GM12875 (cell line): ENCODE results near the gene SFTPA1.
"Not testable (repeated sequence)": the region's sequence is repeated elsewhere in the genome, so short reads cannot be mapped to it uniquely, and the experiment has no call there.

Experiments used
- H3K4me3 ChIP-seq: one replicate; pipeline ENCODE4 v1.5.1; 2011; ENCODE audit warnings: low read depth, low read length, control low read depth
- TF ChIP-seq, protein P1 (sequence below): IDR thresholded peaks from 2 replicates; pipeline ENCODE4 v1.5.1; 2011; ENCODE audit warnings: low read depth, mild to moderate bottlenecking, control low read depth, inconsistent platforms, low read length, moderate library complexity, borderline replicate concordance; ENCODE audit not compliant: insufficient read depth

The SFTPA1 gene

DNA sequence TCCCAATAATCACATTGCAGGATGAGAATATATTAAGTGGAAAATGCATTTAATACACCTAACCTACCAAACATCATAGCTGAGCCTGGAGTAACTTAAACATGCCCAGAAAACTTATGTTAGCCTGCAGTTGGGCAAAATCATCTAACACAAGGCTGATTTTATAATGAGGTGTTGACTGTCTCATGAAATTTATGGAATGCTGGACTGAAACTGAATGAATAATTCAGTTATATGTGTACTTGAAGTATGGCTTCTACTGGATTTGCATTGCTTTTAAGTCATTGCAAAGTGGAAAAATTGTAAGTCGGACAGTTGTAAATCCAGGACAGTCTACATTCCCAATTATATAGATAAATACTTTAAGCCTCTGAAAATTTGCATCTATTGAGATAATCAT lies 5.4 kb downstream of the SFTPA1 start:
- no peak overlapping the region for H3K4me3 ChIP-seq
- TF ChIP-seq, protein P1, sequence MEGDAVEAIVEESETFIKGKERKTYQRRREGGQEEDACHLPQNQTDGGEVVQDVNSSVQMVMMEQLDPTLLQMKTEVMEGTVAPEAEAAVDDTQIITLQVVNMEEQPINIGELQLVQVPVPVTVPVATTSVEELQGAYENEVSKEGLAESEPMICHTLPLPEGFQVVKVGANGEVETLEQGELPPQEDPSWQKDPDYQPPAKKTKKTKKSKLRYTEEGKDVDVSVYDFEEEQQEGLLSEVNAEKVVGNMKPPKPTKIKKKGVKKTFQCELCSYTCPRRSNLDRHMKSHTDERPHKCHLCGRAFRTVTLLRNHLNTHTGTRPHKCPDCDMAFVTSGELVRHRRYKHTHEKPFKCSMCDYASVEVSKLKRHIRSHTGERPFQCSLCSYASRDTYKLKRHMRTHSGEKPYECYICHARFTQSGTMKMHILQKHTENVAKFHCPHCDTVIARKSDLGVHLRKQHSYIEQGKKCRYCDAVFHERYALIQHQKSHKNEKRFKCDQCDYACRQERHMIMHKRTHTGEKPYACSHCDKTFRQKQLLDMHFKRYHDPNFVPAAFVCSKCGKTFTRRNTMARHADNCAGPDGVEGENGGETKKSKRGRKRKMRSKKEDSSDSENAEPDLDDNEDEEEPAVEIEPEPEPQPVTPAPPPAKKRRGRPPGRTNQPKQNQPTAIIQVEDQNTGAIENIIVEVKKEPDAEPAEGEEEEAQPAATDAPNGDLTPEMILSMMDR, result no peak

DNA sequence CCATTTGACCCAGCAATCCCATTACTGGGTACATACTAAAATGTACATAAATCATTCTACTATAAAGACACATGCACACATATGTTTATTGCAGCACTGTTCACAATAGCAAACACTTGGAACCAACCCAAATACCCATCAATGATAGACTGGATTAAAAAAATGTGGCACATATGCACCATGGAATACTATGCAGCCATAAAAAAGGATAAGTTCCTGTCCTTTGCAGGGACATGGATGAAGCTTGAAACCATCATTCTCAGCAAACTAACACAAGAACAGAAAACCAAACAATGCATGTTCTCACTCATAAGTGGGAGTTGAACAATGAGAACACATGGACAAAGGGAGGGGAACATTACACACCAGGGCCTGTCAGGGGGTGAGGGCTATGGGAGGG lies 12.9 kb downstream of the SFTPA1 start:
- not testable (repeated sequence) for H3K4me3 ChIP-seq

DNA sequence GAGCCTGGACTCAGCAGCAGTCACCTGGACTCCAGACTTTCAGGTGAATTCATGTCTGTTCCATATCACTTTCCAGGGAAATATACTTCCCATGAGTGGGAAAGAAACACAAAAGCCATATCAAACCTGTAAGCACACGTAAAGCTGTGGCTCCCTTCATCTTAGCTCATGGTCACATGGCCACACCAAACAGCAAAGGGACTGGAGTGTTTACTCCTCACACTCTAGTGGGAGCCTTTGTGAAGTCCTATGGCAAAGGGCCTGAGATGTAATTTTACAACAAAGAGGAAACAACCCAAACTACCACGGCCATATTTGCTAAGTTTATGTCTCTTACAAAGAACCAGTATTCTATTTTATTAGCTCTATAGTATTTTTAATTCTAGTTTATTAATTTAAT lies 16.3 kb downstream of the SFTPA1 start:
- H3K4me3 ChIP-seq, result no peak overlapping the region
- TF ChIP-seq, protein P1, result no peak

DNA sequence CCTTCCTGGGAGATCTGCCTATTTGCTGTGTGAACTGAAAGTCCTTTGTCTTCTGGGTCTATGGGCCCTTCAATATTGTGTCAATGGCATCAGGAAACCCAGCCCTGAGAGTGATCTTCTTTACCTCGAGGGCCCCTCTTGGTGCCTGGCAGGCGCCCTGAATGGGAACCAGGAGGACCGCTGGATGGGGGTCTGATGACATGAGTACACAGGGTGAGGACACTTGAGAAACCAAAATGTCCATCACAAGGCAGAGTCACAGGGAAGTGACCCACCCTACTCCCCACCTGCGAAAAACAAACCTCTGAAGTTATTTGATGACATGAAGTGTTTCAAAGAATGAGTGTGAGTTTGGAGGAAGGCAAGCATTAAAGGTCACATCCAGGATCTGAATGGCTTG lies 17.3 kb downstream of the SFTPA1 start:
- TF ChIP-seq, protein P1, result no peak
- no peak overlapping the region for H3K4me3 ChIP-seq

DNA sequence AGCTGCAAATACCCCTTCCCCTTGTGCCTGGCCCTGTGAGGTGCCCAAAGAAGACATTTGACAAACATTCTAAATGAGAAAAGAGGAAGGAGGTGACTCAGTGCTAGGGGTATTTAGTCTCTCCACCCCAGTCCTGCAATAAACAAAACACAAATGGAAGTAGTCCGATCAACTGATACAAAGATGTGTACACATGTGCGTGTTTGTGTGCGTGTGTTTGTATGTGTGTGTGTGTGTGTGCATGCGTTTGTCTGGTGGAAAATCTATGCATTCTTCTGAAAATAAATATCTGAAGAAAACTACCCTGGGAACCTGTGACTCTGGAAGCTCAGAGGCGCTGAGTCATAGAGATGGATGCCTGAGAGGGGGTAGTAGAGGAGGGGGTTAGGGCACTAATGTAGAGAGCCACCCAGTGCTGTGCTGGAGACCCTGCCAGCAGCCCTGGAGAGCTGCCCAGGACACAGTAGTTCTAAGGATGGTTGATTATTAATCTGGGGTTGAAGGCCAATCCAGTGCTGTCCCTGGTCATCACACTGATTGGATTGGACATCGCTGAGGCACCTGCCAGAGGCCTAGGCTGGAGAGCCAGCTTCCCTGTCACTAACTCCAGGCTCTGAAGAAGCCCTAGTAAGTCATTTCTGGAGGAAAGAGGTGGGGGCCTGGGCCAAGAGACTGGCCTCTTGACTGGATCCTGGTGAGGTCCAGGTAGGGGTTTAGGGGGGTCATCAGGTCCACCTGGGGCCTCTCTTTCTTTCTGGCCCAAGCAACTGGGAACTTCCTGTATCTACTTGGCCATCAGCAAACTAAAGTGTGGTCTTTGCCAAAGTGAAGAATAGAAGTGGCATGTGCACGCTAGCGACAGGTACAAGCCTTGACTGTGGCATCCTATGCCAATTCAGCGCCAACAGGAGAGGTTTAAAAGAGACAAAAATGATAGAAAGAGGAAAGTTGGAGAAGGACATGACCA lies 18.5 kb downstream of the SFTPA1 start:
- TF ChIP-seq, protein P1, result no peak
- H3K4me3 ChIP-seq, result no peak overlapping the region

DNA sequence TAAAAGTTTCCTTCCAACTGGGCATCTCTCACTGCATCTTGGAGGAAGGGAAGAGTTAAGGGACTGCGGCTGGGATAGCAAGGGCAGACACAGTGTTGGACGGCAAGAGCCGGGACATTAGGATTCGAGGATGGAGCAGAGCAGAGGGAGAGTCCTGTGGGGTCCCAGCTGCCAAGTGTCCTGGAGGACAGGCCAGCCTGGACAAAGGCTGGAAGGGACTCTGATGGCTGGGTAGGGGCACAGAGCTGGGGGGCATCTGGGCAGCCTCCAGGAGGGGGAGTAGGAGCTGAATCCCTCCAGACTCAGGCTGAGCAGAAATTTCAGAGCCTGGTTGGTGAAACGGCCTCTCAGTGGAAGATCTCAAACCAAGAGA lies 19.2 kb downstream of the SFTPA1 start:
- H3K4me3 ChIP-seq, result no peak overlapping the region
- TF ChIP-seq, protein P1, result no peak

DNA sequence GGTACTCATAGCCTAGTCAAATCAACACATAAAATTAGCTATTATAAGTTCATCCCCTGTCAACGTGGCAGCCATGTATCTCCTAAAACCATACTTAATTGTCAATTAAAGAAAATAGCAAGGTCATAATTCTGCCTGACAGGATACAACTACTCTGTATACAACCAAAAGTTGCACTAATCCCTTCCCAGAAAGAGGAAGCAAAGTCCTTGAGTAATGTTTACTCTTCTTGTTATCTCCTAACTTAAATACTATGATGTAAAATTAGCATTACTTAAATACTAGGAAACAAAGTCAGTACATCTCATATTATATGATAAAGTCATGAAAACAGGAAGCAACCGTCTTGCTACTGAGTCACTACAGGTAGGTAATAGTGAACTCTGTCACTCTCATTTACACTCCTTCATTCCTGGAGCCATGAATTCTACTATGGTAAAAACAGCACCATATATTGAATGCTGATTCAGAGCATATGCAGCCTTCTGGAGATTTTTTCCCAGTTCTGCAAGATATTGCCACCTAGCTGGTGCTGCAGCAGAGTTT lies 26.0 kb downstream of the SFTPA1 start:
- H3K4me3 ChIP-seq, result not testable (repeated sequence)

DNA sequence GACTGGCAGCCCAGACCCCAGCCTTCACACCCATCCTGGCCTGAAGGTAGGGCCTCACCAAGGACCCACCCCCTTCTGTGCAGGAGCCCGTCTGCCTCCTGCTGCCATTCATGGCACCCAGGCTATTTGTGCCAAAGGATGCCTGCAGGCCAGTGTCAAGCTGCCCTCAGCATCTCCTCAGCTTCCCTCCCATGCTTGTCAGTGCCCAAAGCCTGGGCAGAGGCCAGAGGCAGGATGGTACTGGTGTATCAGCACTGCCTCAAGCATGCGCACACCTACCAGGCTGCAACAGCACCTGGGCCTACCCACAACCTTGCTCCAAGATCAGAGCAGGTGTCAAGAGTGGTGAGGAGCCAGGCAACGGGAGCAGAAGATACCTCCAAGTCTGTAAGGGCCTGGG lies 27.6 kb downstream of the SFTPA1 start:
- no peak overlapping the region for H3K4me3 ChIP-seq
- TF ChIP-seq, protein P1, result no peak

DNA sequence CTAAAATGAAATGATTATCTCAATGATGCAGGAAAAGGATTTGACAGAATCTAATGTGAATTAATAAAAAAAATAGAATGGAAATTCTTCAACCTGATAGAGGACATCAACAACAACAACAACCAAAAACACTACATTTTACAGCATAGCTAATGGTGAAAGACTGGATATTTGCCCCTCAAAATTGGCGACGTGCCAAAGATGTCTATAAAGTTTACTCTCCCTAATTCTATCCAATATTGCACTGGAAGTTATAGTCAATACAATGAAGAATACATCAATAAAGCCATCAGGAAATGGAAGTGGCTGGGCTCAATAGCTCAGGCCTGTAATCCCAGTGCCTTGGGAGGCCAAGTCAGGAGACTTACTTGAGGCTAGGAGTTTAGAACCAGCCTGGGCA lies 42.0 kb downstream of the SFTPA1 start:
- not testable (repeated sequence) for H3K4me3 ChIP-seq

DNA sequence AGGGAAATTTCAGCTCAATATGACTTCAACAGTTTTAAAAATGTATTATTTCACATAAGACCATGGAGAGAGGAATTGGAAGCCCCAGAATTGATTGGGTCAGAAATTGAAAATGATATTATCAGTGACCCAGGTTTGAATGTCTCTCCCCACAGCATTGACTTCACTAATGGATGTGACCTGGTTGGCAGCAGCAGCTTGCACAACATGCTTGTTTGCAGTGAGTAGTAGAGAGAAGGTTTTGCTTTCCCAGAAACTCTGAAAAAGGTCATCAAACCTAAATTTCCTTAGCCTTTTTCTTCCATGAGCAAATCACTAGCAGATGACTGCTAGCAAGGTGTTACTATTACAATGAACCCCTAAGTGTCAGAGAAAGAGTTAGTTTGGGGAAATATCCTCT lies 52.5 kb downstream of the SFTPA1 start:
- H3K4me3 ChIP-seq, result not testable (repeated sequence)

DNA sequence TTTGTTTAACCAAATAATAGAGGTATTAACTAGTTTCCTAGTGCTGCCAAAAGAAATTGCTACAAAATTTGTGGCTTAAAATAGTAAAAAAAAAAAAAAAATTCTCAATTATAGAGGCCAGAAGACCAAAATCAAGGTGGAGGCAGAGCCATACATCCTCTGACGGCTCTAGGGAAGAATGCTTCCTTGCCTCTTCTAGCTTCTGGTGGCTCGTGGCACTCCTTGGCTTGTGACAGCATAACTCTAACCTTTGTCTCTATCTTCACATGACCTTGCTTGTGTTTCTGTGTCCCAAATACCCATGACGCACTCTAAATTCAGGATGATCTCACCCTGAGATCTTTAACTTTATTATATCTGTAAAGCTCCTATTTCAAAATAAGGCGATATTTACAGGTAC lies 53.9 kb downstream of the SFTPA1 start:
- not testable (repeated sequence) for H3K4me3 ChIP-seq
